Stimulated activated naive CD8-positive, alpha-beta T cell treated with anti-CD3 and anti-CD28 coated beads, Interleukin-15, Interleukin-2, amounts not matched to agents 100 ng/mL and 50 ng/mL, for 24 hours (primary cell): Measurements from ENCODE around the gene CYP4F8.
"Not testable (repeated sequence)": the region's sequence is repeated elsewhere in the genome, so short reads cannot be mapped to it uniquely, and the experiment has no call there.

Experiments used
- H3K27ac Mint-ChIP-seq: one replicate; pipeline ENCODE4 v1.8.0; 2021; ENCODE audit warnings: mild to moderate bottlenecking, mixed read lengths
- H3K27me3 Mint-ChIP-seq: one replicate; pipeline ENCODE4 v1.8.0; 2021; ENCODE audit warnings: mixed read lengths
- H3K36me3 Mint-ChIP-seq: one replicate; pipeline ENCODE4 v1.8.0; 2021; ENCODE audit warnings: low read depth, mixed read lengths
- H3K4me1 Mint-ChIP-seq: one replicate; pipeline ENCODE4 v1.8.0; 2021; ENCODE audit warnings: low read depth, mixed read lengths
- H3K4me3 Mint-ChIP-seq: one replicate; pipeline ENCODE4 v1.8.0; 2021; ENCODE audit warnings: mild to moderate bottlenecking, mixed read lengths
- H3K9me3 Mint-ChIP-seq: one replicate; pipeline ENCODE4 v1.8.0; 2021; ENCODE audit warnings: mixed read lengths

CYP4F8 gene

GRCh38 chr19:15650123-15650522 is 35.1 kb downstream of the CYP4F8 start:
- H3K27ac Mint-ChIP-seq, H3K36me3 Mint-ChIP-seq, H3K4me1 Mint-ChIP-seq, H3K4me3 Mint-ChIP-seq, H3K9me3 Mint-ChIP-seq: not testable (repeated sequence)
- H3K27me3 Mint-ChIP-seq = peaks cover 24% of the 10 kb centered on the region

- Mint-ChIP-seq H3K27me3 (peaks cover 32% of the 10 kb centered on the region), H3K4me1 (no peaks in the 10 kb centered on the region), H3K4me3 (no peak overlapping the region), H3K9me3 (no peaks in the 10 kb centered on the region), H3K36me3 (no peaks in the 10 kb centered on the region), H3K27ac (no peak overlapping the region)
Measured at GRCh38 chr19:15651791-15652190, 36.8 kb downstream of the CYP4F8 start.

- Mint-ChIP-seq H3K4me1 (no peaks in the 10 kb centered on the region), H3K4me3 (no peak overlapping the region), H3K27me3 (peaks cover 35% of the 10 kb centered on the region), H3K36me3 (no peaks in the 10 kb centered on the region), H3K9me3 (no peaks in the 10 kb centered on the region), H3K27ac (no peak overlapping the region)
Measured at GRCh38 chr19:15652559-15653278, 37.7 kb downstream of the CYP4F8 start.

GRCh38 chr19:15656467-15656866 is 41.4 kb downstream of the CYP4F8 start:
- Mint-ChIP-seq H3K27ac (no peak overlapping the region), H3K4me1 (no peaks in the 10 kb centered on the region), H3K27me3 (peaks cover 44% of the 10 kb centered on the region), H3K4me3 (no peak overlapping the region), H3K36me3 (no peaks in the 10 kb centered on the region), H3K9me3 (no peaks in the 10 kb centered on the region)

GRCh38 chr19:15663247-15663646 is 48.2 kb downstream of the CYP4F8 start:
- Mint-ChIP-seq H3K36me3 (no peaks in the 10 kb centered on the region), H3K9me3 (no peaks in the 10 kb centered on the region), H3K27me3 (peaks cover 25% of the 10 kb centered on the region), H3K4me1 (no peaks in the 10 kb centered on the region), H3K27ac (no peak overlapping the region), H3K4me3 (no peak overlapping the region)

- Mint-ChIP-seq H3K27me3 (peaks cover 24% of the 10 kb centered on the region), H3K9me3 (no peaks in the 10 kb centered on the region), H3K36me3 (no peaks in the 10 kb centered on the region), H3K4me1 (no peaks in the 10 kb centered on the region), H3K4me3 (no peak overlapping the region), H3K27ac (no peak overlapping the region)
Measured at GRCh38 chr19:15666186-15666585, 51.2 kb downstream of the CYP4F8 start.

- Mint-ChIP-seq H3K27ac (no peak overlapping the region), H3K27me3 (peaks cover 20% of the 10 kb centered on the region), H3K4me1 (no peaks in the 10 kb centered on the region), H3K9me3 (no peaks in the 10 kb centered on the region), H3K4me3 (no peak overlapping the region), H3K36me3 (no peaks in the 10 kb centered on the region)
Measured at GRCh38 chr19:15666883-15667282, 51.9 kb downstream of the CYP4F8 start.

- Mint-ChIP-seq H3K27me3 (peaks cover 10% of the 10 kb centered on the region), H3K4me3 (no peak overlapping the region), H3K36me3 (no peaks in the 10 kb centered on the region), H3K4me1 (peaks cover 14% of the 10 kb centered on the region), H3K9me3 (peaks cover 3% of the 10 kb centered on the region), H3K27ac (no peak overlapping the region)
Measured at GRCh38 chr19:15669440-15669839, 54.4 kb downstream of the CYP4F8 start.

- Mint-ChIP-seq H3K9me3 (peaks cover 5% of the 10 kb centered on the region), H3K27me3 (peaks cover 8% of the 10 kb centered on the region), H3K27ac (no peak overlapping the region)
Measured at GRCh38 chr19:15669891-15670290, 54.9 kb downstream of the CYP4F8 start.

GRCh38 chr19:15671237-15671821 is 56.3 kb downstream of the CYP4F8 start:
- Mint-ChIP-seq H3K27me3 (peaks cover 6% of the 10 kb centered on the region), H3K4me1 (peaks cover 17% of the 10 kb centered on the region), H3K4me3 (no peak overlapping the region), H3K9me3 (peaks cover 5% of the 10 kb centered on the region), H3K27ac (no peak overlapping the region), H3K36me3 (no peaks in the 10 kb centered on the region)

More at GRCh38 chr19:15669891-15670290, 54.9 kb downstream of the CYP4F8 start:
- Mint-ChIP-seq H3K4me3 (no peak overlapping the region), H3K36me3 (no peaks in the 10 kb centered on the region), H3K4me1 (peaks cover 17% of the 10 kb centered on the region)

- Mint-ChIP-seq H3K4me3 (no peak overlapping the region), H3K27ac (no peak overlapping the region), H3K36me3 (no peaks in the 10 kb centered on the region), H3K27me3 (peaks cover 6% of the 10 kb centered on the region), H3K9me3 (peaks cover 9% of the 10 kb centered on the region), H3K4me1 (peaks cover 17% of the 10 kb centered on the region)
Measured at GRCh38 chr19:15671891-15672579, 57.0 kb downstream of the CYP4F8 start.

GRCh38 chr19:15672580-15673175 is 57.7 kb downstream of the CYP4F8 start, which contains the start of gene CYP4F12:
Gene CYP4F12, plus strand, starts transcription at chr19:15673087. Its CDS starts 443 bp downstream, at chr19:15673530.
- Mint-ChIP-seq H3K36me3 (no peaks in the 10 kb centered on the region), H3K4me3 (no peak within 1 kb of the TSS)

GRCh38 chr19:15673176-15673654 is 58.2 kb downstream of the CYP4F8 start:
- Mint-ChIP-seq H3K9me3 (peaks cover 13% of the 10 kb centered on the region), H3K36me3 (peaks cover 4% of the 10 kb centered on the region), H3K27me3 (peaks cover 6% of the 10 kb centered on the region), H3K27ac (no peak overlapping the region), H3K4me1 (peaks cover 17% of the 10 kb centered on the region), H3K4me3 (no peak overlapping the region)

More at GRCh38 chr19:15672580-15673175, 57.7 kb downstream of the CYP4F8 start, which contains the start of gene CYP4F12:
- Mint-ChIP-seq H3K27me3 (peaks cover 6% of the 10 kb centered on the region), H3K27ac (no peak within 1 kb of the TSS), H3K4me1 (peaks cover 17% of the 10 kb centered on the region), H3K9me3 (peaks cover 9% of the 10 kb centered on the region)

GRCh38 chr19:15675560-15675959 is 60.5 kb downstream of the CYP4F8 start:
- H3K36me3 Mint-ChIP-seq = peaks cover 4% of the 10 kb centered on the region
- no peak overlapping the region for H3K27ac Mint-ChIP-seq
- H3K4me1 Mint-ChIP-seq = peaks cover 17% of the 10 kb centered on the region
- H3K4me3 Mint-ChIP-seq = no peak overlapping the region
- H3K27me3 Mint-ChIP-seq = no peaks in the 10 kb centered on the region
- peaks cover 13% of the 10 kb centered on the region for H3K9me3 Mint-ChIP-seq

GRCh38 chr19:15679089-15679488 is 64.1 kb downstream of the CYP4F8 start:
- H3K36me3 Mint-ChIP-seq = peaks cover 4% of the 10 kb centered on the region
- peaks cover 4% of the 10 kb centered on the region for H3K4me1 Mint-ChIP-seq
- H3K27me3 Mint-ChIP-seq = peaks cover 12% of the 10 kb centered on the region
- H3K9me3 Mint-ChIP-seq = peaks cover 13% of the 10 kb centered on the region
- H3K27ac Mint-ChIP-seq = no peak overlapping the region
- H3K4me3 Mint-ChIP-seq = no peak overlapping the region
